Loucy (cell line): ENCODE data around the gene CLDN3.
"Not testable (repeated sequence)": the region's sequence is repeated elsewhere in the genome, so short reads cannot be mapped to it uniquely, and the experiment has no call there.

Source experiments
- H2AFZ ChIP-seq: fragments of 200-600 bp; sonication (generic); 2 replicates; pipeline ENCODE4 v1.6.0; 2016; ENCODE audit warnings: antibody characterized with exemption, mild to moderate bottlenecking, low read length, moderate library complexity
- H3F3A ChIP-seq: fragments of 200-600 bp; 2 replicates; pipeline ENCODE4 v1.6.0; 2016; ENCODE audit warnings: antibody characterized with exemption, low read depth, mild to moderate bottlenecking
- H3K27me3 ChIP-seq: fragments of 200-600 bp; sonication (generic); 2 replicates; pipeline ENCODE4 v1.6.1; 2014; ENCODE audit warnings: low read length, mild to moderate bottlenecking; ENCODE audit not compliant: insufficient read depth, poor library complexity, severe bottlenecking
- H3K36me3 ChIP-seq: fragments of 200-600 bp; sonication (generic); 2 replicates; pipeline ENCODE4 v1.6.1; 2016; ENCODE audit warnings: low read length; ENCODE audit not compliant: insufficient read depth
- H3K4me1 ChIP-seq: fragments of 200-600 bp; sonication (generic); 2 replicates; pipeline ENCODE4 v1.5.1; 2014; ENCODE audit warnings: low read length, mild to moderate bottlenecking; ENCODE audit not compliant: insufficient read depth, poor library complexity, severe bottlenecking
- H3K4me2 ChIP-seq: fragments of 200-600 bp; sonication (generic); 2 replicates; pipeline ENCODE4 v1.6.0; 2014; ENCODE audit warnings: antibody characterized with exemption, low read length, low read depth, mild to moderate bottlenecking; ENCODE audit not compliant: poor library complexity, severe bottlenecking
- H3K4me3 ChIP-seq: fragments of 200-600 bp; sonication (generic); 2 replicates; pipeline ENCODE4 v1.5.1; 2014; ENCODE audit warnings: low read length, mild to moderate bottlenecking, mixed read lengths; ENCODE audit not compliant: poor library complexity, severe bottlenecking
- H3K79me2 ChIP-seq: fragments of 200-600 bp; sonication (generic); 2 replicates; pipeline ENCODE4 v1.6.1; 2014; ENCODE audit warnings: low read length; ENCODE audit not compliant: insufficient read depth
- H3K9ac ChIP-seq: fragments of 200-600 bp; sonication (generic); 2 replicates; pipeline ENCODE4 v1.6.0; 2014; ENCODE audit warnings: mild to moderate bottlenecking, low read depth, low read length, moderate library complexity; ENCODE audit not compliant: poor library complexity, severe bottlenecking
- H3K9me2 ChIP-seq: fragments of 200-600 bp; sonication (generic); replicated peaks from 2 replicates; pipeline ENCODE4 v1.6.1; 2016; ENCODE audit warnings: low read depth, low read length, mixed read lengths
- H3K9me3 ChIP-seq: fragments of 200-600 bp; sonication (generic); 2 replicates; pipeline ENCODE4 v1.6.1; 2014; ENCODE audit warnings: mild to moderate bottlenecking, antibody characterized with exemption, low read length, low read depth; ENCODE audit not compliant: insufficient read depth
- H4K20me1 ChIP-seq: fragments of 200-600 bp; sonication (generic); 2 replicates; pipeline ENCODE4 v1.6.0; 2014; ENCODE audit warnings: antibody characterized with exemption, low read length, mild to moderate bottlenecking; ENCODE audit not compliant: insufficient read depth, poor library complexity, severe bottlenecking
- EZH2phosphoT487 ChIP-seq: fragments of 200-600 bp; IDR thresholded peaks from 2 replicates; pipeline ENCODE4 v1.6.1; 2018; ENCODE audit warnings: antibody characterized with exemption, mild to moderate bottlenecking, moderate library complexity, borderline replicate concordance
- TF ChIP-seq, protein P1 (sequence below): fragments of 200-600 bp; sonication (generic); conservative IDR thresholded peaks from 2 replicates; pipeline ENCODE4 v1.5.1; 2014; ENCODE audit warnings: mild to moderate bottlenecking, antibody characterized with exemption, low read length

Gene CLDN3

DNA sequence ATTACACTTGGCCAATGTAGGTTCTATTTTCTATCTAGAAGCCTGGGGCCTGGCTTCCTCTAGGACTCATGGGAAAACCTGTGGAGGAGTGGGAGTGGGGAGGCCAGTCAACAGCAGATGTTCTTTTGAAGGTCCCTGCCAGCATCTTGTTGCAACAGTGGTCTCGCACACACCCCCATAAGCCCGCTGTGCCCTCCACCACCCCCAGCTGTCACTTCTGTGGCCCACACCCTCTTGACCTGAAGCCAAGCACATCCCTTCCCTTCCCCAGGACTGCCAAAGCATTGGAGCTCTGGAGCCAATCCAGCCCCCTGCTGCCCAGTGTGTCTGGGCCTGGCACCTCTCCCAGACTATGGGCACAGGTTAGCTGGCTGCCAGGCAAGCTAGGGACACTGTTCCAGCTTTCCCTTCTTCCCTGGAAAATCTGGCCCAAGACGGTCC is 48.7 kb downstream of the CLDN3 start:
- Histone ChIP-seq H3K36me3 (no peaks in the 10 kb centered on the region), H2AFZ (no peak overlapping the region), H3K4me1 (peaks cover 27% of the 10 kb centered on the region), H3K9me2 (no peaks in the 10 kb centered on the region), H3K27me3 (peaks cover 25% of the 10 kb centered on the region), H3K4me2 (no peak overlapping the region), H3K9ac (no peak overlapping the region), H3K79me2 (no peaks in the 10 kb centered on the region), H3K9me3 (no peaks in the 10 kb centered on the region), H4K20me1 (peaks cover 28% of the 10 kb centered on the region), H3F3A (0 out of 2 replicates have a peak, but pooled peaks cover 3% of the 10 kb centered on the region), H3K4me3 (no peak overlapping the region)
- TF ChIP-seq, protein P1, sequence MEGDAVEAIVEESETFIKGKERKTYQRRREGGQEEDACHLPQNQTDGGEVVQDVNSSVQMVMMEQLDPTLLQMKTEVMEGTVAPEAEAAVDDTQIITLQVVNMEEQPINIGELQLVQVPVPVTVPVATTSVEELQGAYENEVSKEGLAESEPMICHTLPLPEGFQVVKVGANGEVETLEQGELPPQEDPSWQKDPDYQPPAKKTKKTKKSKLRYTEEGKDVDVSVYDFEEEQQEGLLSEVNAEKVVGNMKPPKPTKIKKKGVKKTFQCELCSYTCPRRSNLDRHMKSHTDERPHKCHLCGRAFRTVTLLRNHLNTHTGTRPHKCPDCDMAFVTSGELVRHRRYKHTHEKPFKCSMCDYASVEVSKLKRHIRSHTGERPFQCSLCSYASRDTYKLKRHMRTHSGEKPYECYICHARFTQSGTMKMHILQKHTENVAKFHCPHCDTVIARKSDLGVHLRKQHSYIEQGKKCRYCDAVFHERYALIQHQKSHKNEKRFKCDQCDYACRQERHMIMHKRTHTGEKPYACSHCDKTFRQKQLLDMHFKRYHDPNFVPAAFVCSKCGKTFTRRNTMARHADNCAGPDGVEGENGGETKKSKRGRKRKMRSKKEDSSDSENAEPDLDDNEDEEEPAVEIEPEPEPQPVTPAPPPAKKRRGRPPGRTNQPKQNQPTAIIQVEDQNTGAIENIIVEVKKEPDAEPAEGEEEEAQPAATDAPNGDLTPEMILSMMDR: no peak
- TF ChIP-seq EZH2phosphoT487: no peak

GRCh38 chr7:73720443-73720842 is 49.6 kb downstream of the CLDN3 start:
- not testable (repeated sequence) for H3F3A ChIP-seq, H3K9me3 ChIP-seq, H3K9ac ChIP-seq, H2AFZ ChIP-seq, H3K4me2 ChIP-seq, H3K79me2 ChIP-seq, H3K4me3 ChIP-seq, H3K36me3 ChIP-seq, H3K9me2 ChIP-seq
- Histone ChIP-seq H3K27me3 (peaks cover 35% of the 10 kb centered on the region), H3K4me1 (peaks cover 36% of the 10 kb centered on the region), H4K20me1 (peaks cover 38% of the 10 kb centered on the region)

DNA sequence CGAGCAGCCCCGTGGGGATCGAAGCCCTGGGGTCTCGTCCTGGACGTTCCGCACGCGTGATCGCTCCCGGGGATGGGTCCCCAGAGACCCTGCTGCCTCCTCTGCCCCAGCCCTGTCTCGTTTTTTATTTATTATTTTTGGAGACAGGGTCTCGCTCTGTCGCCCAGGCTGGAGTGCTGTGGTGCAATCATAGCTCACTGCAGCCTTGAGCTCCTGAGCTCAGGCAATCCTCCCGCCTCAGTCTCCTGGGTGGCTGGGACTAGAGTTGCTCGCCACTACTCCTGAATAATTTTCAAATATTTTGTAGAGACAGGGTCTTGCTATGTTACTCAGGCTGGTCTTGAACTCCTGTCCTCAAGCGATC is 50.3 kb downstream of the CLDN3 start:
- TF ChIP-seq, protein P1: no peak
- TF ChIP-seq EZH2phosphoT487: no peak
- Histone ChIP-seq H3K36me3 (no peaks in the 10 kb centered on the region), H3F3A (0 out of 2 replicates have a peak, but pooled peaks cover 3% of the 10 kb centered on the region), H3K9me2 (no peaks in the 10 kb centered on the region), H4K20me1 (peaks cover 40% of the 10 kb centered on the region), H3K9ac (no peak overlapping the region), H3K4me1 (peaks cover 39% of the 10 kb centered on the region), H3K79me2 (no peaks in the 10 kb centered on the region), H3K27me3 (peaks cover 40% of the 10 kb centered on the region), H3K4me3 (no peak overlapping the region), H2AFZ (no peak overlapping the region), H3K4me2 (peak overlapping the region; percentile 27), H3K9me3 (no peaks in the 10 kb centered on the region)
